GM04504 (cell line): ENCODE measurements around the gene CPAMD8.

Source experiments
- DNase-seq: peaks from one replicate; pipeline ENCODE4 v3.0.0-alpha.2; 2012; ENCODE audit warnings: low read depth

CPAMD8 gene

DNA sequence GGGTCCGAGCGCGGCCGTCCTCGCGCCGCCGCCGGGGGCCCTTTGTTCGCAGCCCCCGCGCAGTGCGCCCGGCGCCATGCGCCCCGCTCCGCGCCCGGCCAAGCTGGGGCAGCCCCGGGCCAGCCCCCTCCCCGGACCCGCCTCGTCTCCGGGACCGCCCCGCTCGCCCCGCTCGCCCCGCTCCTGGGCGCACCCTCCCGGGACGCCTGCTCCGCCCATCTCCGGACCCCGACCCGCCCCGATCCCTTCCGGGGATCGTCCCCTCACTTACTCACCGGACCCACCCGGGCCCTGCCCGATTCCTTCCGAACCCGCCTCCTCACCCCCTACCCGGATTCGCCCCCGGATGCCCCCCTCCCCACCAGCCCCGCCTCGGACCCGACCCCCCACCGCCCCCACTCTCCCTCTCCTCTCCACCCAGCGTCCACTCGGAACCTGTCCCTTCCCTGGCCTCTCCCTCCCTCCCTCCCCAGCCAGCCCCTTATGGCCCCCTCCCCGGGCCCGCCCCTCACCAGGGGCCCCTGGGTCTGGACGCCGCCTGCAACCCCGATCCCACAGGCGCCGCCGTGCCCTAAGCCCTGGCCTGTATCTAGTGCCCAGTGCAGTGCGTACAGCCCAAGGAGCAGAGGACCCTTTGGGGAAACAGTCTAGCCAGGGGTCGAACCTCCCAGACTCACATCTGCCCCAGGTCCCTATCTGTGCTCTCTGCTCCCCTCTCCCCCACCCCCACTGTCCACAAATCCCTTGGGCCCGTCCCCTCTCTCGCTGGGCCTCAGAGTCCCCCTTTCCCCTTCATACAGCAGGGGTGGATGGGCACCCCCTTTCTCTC is at the start of gene CPAMD8:
CPAMD8 (minus strand) TSS at position 105 of the 829 bp plus-strand sequence. CDS start 168 bp downstream, outside the sequence.
- DNase-seq: no peak

GRCh38 chr19:17075864-17076542 is 49.4 kb upstream of the CPAMD8 start:
- no peak for DNase-seq

DNA sequence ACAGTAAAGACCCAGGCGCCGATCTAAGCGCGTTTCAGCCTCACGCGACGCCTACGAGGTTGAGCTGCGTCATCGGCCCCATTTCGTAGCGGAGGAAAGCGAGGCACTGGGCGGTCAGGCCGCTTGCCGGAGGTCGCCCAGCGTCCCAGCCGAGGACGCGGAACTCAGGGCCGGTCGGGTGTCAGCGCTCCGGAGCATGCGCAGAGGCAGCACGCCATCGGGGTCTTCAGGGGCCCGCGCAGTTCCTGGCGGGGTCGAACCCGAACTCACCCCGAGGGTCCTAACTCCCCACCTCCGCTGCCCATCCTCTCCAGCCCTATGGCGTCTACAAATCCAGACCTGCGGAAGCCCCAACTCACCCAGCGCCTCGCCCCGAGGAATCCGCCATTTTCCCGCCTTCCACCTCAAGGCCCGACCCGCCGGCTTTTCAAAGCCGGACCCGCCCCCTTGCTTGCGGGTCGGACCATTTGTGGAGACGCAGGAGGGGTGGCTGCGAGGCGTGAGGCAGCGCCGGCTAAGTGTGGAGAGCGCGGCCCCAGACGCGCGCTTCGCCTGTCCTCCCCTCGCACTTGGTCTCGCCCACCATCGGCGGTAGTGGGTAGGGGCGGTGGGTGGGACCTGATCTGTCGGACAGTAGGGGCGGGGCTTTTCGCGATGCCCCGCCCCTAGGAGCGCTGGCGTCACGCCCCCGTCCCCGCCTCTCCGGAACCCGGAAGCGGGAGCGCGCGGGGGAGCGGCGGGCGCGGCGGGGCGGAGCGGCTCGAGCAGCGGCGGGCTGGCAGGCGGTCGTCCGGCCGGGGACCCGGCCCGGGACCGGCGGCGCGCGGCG is 48.6 kb upstream of the CPAMD8 start, which contains the start of the genes HAUS8 and MYO9B:
HAUS8 (minus strand) TSS at position 418 of the 829 bp plus-strand sequence; CDS start at position 388, 30 bp downstream.
MYO9B (plus strand) TSS at position 743 of the 829 bp plus-strand sequence. CDS start 25,941 bp downstream, outside the sequence.
- DNase-seq: peak; percentile 99

- no peak for DNase-seq
Observed at GRCh38 chr19:17074634-17075034, 48.0 kb upstream of the CPAMD8 start.

DNA sequence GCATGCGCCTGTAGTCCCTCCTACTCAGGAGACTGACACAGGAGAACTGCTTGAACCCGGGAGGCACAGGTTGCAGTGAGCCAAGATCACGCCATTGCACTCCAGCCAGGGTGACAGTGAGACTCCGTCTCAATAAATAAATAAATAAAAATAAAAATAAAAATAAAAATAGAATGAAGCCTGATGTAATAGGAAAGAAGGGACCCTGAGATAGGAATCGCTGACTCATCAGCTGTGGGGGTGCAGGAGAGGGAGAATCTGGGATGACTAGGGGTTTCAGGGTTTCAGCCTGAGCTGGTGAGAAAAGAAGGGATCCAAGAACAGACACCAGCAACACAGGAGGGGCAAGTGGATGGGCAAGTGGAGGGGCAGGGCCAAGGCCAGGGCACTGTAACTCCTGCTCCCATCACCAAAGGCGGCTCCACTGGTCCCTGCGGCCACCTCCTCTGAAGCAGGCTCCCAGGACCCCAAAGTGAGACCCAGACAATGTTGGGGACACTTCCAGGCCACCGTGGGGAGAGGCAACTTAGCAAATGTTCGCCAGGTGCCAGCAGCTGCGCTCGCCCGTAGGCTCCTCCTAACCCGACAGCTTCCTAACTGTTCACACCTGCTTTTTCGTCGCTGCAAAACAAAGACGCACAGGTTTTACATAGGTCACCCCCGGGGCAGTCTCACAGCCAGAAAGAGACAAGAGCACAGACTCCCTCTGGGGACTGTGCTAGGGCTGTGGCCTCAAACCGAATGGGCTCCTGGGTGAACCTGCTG is 47.4 kb upstream of the CPAMD8 start:
- no peak for DNase-seq

- DNase-seq: no peak
Observed at GRCh38 chr19:17070912-17071311, 44.3 kb upstream of the CPAMD8 start.

DNA sequence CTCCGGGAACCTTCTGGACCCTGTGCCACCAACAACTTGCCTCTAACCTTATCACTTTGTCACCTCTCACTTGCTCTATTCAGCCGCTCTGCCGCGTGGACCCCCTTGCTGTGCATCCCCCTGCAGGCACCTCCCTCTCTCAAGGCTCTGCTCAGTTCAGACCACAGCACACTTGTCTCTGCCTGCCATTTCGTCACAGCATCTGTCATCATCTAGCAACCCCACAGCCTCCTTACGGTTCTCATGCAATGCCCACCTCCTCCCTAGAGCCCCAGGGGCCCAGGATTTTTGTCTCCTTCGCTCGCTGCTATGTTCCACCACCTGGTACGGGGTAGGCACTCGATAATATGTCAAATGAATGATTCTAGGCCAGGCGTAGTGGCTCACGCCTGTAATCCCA is 43.8 kb upstream of the CPAMD8 start:
- no peak for DNase-seq

- no peak for DNase-seq
Observed at GRCh38 chr19:17069193-17069592, 42.6 kb upstream of the CPAMD8 start.

GRCh38 chr19:17063428-17063827 is 36.8 kb upstream of the CPAMD8 start:
- DNase-seq: no peak

GRCh38 chr19:17061691-17062090 is 35.1 kb upstream of the CPAMD8 start:
- DNase-seq: no peak

GRCh38 chr19:17061205-17061604 is 34.6 kb upstream of the CPAMD8 start:
- no peak for DNase-seq

- no peak for DNase-seq
Observed at GRCh38 chr19:17060802-17061201, 34.2 kb upstream of the CPAMD8 start.

DNA sequence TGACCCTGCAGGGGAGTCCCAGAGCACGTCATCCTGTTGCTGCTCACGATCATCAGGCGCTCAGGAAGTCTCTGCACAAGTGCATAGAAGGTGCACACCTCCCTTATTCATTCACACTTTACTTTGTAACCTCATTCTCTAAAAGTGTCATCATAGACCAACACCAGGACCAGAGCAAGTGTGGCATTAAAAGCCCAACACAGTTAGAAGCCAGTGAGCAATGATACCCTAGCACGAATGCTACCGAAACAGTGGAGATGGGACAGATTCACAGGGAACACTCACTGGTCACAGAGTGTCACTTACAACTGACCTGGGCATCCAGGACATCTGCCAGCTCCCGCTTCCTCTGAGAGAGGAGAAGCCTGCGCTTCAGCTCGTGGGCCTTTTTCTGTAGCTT is 31.6 kb upstream of the CPAMD8 start:
- no peak for DNase-seq

GRCh38 chr19:17055636-17056035 is 29.0 kb upstream of the CPAMD8 start:
- DNase-seq: no peak

DNA sequence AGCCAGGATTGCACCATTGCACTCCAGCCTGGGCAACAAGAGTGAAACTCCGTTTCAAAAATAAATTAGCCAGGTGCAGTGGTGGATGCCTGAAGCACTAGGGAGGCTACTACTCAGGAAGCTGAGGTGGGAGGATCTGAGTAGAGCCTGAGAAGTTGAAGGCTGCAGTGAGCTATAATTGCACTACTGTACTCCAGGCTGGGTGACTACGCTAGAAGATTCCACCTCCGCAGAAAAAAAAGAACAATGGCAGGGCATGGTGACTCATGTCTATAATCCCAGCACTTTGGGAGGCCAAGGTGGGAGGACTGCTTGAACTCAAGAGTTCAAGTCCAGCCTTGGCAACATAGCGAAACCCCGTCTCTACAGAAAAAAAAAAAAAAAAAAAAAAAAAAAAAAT is 28.1 kb upstream of the CPAMD8 start:
- DNase-seq: no peak

DNA sequence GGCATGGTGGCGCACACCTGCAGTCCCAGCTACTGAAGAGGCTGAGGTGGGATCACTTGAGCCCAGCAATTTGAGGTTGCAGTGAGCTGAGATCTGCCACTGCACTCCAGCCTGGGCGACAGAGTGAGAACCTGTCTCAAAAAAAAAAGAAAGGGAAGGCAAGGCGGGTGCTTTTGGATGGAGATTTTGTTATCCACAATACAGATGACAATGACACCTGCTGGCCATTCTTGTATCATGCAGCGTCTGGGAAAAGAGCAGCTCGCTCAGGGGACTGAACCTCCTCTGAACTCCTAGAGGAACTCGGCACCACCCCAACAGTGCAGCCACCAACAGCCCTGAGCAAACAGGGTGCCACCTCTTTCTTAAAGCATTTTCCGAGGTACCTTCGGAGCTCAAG is 25.8 kb upstream of the CPAMD8 start:
- no peak for DNase-seq

DNA sequence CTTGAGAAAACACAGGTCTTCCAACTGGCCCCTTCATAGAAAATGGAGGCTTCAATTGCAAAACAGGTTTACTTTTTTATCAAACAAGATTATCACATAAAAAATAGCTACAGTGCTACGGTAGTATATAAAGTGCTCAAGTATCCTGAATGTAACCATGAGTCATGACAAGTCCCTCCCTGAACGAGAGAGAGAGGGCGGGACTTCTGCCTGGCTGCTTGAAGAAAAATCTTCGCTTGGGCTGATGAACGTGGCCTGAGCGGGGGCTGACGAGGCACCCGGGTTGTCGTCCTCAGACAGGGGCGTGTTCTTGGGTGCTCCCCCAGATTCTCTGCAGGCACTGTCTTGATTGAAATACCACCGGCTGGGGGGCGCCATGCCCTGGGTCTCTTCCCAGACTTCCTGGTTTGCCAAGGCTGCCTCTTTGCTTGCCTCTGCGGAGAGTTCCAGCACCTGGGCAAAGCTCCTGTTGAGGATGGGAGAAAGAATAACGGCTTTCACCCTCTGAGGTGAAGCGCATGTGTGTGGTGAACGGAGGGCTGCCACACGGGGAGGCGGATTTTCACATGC is 23.2 kb upstream of the CPAMD8 start:
- no peak for DNase-seq

DNA sequence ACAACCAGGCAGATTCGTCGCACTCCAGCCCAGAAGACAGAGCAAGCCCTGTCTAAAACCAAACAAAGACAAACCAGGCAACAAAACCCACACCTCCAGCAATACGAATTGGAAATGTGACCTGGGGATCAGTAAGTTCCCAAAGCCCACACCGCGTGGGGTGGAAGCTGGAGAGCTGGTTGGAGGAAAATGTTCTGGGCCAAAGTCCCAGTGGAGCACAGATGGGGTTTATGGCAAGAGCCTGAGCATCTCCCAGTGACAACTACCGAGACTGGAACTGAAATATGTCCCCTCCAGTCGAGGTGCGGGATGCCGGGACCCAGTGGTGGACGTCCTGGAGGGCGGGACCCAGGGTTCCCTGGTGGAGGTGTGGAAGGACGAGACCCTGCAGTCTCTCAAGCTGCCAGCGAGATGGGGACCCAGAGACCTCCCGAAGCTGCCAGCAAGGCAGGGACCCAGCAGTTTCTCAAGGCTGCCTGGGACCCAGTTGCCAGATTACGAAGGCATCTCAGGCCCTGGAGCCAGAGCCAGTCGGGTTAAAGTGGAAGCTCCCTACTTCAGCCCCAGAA is 22.4 kb upstream of the CPAMD8 start:
- no peak for DNase-seq

DNA sequence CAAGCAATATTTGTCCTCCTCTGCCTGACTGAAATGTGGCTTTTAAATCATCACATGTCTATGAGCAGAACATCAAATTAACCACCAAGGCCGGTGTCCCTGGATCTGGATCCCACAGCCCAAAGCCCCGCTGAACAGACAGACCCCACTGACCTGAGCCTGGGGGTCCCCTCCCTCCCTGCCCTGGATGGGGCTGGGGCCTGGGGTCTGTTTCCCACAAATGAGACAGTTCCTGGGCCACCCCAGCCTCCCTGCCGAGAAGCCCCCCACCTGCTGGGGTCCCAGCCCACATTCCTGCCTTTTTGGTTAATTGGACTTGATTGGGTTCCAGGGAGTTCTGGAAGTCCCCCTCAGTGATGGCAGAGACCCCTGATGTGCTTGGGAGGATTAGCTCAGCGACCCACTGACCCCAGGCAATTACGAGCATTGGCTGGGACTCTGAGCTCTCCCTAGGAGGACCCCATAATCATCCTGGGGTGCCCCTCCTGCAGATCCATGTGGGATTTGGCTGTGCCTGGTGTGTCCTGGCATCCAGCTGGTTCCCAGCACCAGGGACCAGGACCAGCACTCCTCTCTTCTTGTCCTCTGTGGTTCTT is 19.4 kb upstream of the CPAMD8 start:
- no peak for DNase-seq

GRCh38 chr19:17043744-17044143 is 17.1 kb upstream of the CPAMD8 start:
- no peak for DNase-seq
